Kasumi-1 (cell line): Measurements from ENCODE around the gene DNM3.

Experiments
- DNase-seq, 2 experiments: peaks; one replicate each; lab custom pipeline; 2025; lab: John Stamatoyannopoulos, UW

The DNM3 gene

DNA sequence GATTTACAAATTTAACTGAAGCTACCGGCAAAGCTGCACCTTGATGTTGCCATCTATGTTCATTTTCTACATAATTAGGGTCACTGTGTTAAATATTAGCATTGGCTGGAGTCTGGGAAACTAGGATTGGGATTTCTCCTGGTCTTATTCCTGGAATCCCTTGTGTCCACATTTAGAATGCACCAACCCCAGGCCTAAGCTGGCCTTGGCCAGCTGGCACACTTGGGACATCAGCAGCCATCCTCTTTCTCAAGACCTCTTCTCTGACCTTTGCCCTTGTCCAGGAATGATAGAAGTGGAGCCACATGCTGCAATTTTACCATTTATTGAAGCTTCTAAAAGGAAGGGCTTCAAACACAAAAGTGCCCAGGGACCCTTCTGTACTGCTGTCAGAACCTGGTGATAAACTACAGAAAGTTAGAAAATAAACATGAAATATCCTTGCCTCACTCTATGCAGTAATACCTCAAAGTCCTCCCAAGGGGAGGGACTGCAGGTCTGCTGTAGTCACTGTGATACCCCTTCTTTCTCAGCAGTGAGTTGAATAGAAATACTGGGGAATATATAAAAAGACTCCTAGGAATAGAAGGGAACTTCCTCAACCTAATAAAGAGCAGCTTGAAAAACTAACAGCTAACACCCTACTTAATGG, 616.3 kb downstream of the DNM3 start:
- DNase-seq: no peak

DNA sequence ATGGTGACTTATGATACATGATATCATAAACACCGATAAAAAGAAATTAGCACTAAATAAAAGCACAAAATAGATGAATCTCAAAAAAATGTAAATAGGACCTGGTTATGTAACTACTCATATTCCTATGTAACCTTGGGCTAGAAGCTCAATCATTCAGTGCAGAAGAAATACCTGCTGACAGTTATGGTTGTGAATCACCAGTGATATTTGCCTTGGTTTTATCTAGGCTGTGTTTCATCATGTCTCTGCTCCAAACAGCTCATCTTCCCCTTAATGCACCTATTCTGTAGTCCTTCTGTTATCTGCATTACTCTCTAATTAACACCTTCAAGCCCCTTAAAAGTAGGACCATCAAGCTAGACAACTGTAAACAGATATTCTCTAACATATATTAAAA, 618.9 kb downstream of the DNM3 start:
- no peak for DNase-seq

DNA sequence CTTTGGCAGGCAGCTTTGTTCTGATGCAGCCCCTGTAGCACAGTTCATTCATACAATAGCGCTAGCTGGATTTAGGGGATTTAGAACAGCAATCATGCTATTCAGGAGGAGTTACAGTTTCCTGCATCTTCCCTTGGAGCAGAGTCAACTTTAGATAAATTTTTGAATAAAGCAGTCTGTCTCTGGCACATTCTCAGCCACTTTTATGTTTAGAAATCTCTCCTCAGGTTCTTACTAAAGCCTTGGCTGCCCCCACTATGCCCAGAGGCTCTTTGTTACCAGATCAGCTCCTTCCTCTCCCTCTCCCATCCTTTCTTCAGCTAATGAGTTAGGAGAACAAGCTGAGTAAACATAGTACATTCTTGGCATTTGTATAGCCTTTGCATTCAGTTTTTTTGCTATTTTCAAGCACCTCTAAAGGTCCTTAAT, 619.6 kb downstream of the DNM3 start:
- DNase-seq: no peak
